HUES6 (cell line): ENCODE measurements around the gene SORCS1.

ENCODE experiments used
- H3K27ac ChIP-seq: 2 replicates; pipeline ENCODE4 v1.7.0; 2013; ENCODE audit warnings: low read depth, mild to moderate bottlenecking, low read length, inconsistent platforms
- H3K27me3 ChIP-seq: 2 replicates; pipeline ENCODE4 v1.6.1; 2013; ENCODE audit warnings: low read length; ENCODE audit not compliant: control insufficient read depth, insufficient read depth
- H3K36me3 ChIP-seq: 2 replicates; pipeline ENCODE4 v1.6.1; 2013; ENCODE audit warnings: low read length; ENCODE audit not compliant: control insufficient read depth, insufficient read depth
- H3K4me1 ChIP-seq: 2 replicates; pipeline ENCODE4 v1.6.1; 2013; ENCODE audit warnings: low read length; ENCODE audit not compliant: control insufficient read depth, insufficient read depth
- H3K4me3 ChIP-seq: 2 replicates; pipeline ENCODE4 v1.5.1; 2013; ENCODE audit warnings: low read depth, low read length
- H3K9ac ChIP-seq: one replicate; pipeline ENCODE4 v1.6.1; 2013; ENCODE audit warnings: mild to moderate bottlenecking, low read length
- H3K9me3 ChIP-seq: 2 replicates; pipeline ENCODE4 v1.6.1; 2013; ENCODE audit warnings: low read depth, low read length; ENCODE audit not compliant: control insufficient read depth, insufficient read depth

Gene SORCS1

GRCh38 chr10:106593876-106594275 is 570.6 kb downstream of the SORCS1 start:
- H3K4me1 ChIP-seq, result no peaks in the 10 kb centered on the region
- no peaks in the 10 kb centered on the region for H3K36me3 ChIP-seq
- H3K27me3 ChIP-seq, result no peaks in the 10 kb centered on the region
- no peak overlapping the region for H3K27ac ChIP-seq
- no peaks in the 10 kb centered on the region for H3K9me3 ChIP-seq
- no peak overlapping the region for H3K9ac ChIP-seq
- no peak overlapping the region for H3K4me3 ChIP-seq

DNA sequence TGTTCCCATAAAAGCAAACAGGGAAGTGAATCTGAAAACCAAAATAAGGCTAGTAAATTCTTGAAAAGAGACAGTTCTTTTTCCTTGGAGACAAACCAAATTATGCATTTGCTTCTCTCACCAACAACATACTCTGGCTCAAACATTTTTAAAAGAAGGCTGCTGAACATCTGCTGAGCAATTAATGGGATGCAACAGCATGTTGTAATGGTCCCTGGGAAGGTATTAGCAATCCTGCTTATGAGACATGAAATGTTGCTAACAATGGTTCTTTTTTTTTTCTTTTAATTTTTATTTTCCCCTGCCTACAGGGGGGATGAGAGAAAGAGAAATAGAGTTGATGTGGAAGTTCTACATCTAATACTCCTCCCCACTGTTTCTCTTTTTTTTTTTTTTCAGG is 572.1 kb downstream of the SORCS1 start:
- H3K4me1 ChIP-seq, result no peaks in the 10 kb centered on the region
- no peak overlapping the region for H3K9ac ChIP-seq

DNA sequence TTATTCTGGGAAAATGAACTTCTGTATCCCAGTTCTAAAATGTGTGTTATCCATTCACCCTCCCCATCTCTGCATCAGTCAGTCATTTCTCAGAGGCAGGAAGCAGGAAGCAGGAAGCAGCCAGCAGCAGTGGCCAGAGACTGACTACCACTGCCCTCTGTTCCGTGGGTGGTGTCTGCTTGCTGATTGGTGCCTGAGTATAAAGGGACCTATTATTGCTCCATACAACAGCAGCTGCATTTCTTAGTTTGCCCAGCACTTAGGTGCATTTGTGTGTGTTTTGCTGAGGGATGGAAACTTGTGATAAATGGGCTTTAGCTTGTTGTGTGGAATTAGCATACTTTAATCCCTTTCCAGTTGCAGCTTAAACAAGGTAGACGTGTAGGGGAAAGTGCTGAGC is 582.2 kb downstream of the SORCS1 start:
- H3K36me3 ChIP-seq, result no peaks in the 10 kb centered on the region
- no peaks in the 10 kb centered on the region for H3K27me3 ChIP-seq
- H3K27ac ChIP-seq, result no peak overlapping the region
- peaks cover 10% of the 10 kb centered on the region for H3K4me1 ChIP-seq
- H3K4me3 ChIP-seq, result no peak overlapping the region
- H3K9ac ChIP-seq, result no peak overlapping the region
- no peaks in the 10 kb centered on the region for H3K9me3 ChIP-seq

More for the DNA sequence above, 572.1 kb downstream of the SORCS1 start:
- Histone ChIP-seq H3K36me3 (no peaks in the 10 kb centered on the region), H3K27ac (no peak overlapping the region), H3K9me3 (no peaks in the 10 kb centered on the region), H3K4me3 (no peak overlapping the region), H3K27me3 (no peaks in the 10 kb centered on the region)

GRCh38 chr10:106577756-106578155 is 586.8 kb downstream of the SORCS1 start:
- peak overlapping the region; percentile 1; the same call in 1 of the 2 replicates for H3K4me3 ChIP-seq

DNA sequence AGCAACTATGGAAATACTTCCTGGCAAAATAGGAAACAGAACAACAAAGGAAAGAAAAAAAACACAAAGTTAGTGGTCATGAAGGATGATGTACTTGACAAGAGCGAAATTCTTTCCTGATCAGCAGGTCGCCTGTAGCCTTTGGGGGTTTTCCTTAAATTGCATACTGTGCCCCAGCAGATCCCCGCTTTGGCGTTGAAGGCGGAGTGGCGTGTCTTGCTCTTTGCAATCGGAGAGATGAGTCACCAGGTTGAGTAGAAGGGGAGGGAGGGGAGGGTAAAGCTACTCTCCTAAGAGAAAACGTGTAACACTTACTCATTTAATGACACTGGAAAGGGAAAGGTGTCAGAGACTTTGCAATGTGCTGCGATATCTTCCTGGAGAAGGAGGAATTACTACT is 587.2 kb downstream of the SORCS1 start:
- H3K4me3 ChIP-seq, result peak overlapping the region; percentile 30; the same call in 1 of the 2 replicates
- H3K27ac ChIP-seq, result no peak overlapping the region
- no peaks in the 10 kb centered on the region for H3K27me3 ChIP-seq
- H3K36me3 ChIP-seq, result no peaks in the 10 kb centered on the region
- H3K4me1 ChIP-seq, result peaks cover 30% of the 10 kb centered on the region
- H3K9me3 ChIP-seq, result no peaks in the 10 kb centered on the region
- H3K9ac ChIP-seq, result no peak overlapping the region

More at GRCh38 chr10:106577756-106578155, 586.8 kb downstream of the SORCS1 start:
- Histone ChIP-seq H3K27ac (no peak overlapping the region), H3K36me3 (no peaks in the 10 kb centered on the region), H3K9ac (no peak overlapping the region), H3K27me3 (no peaks in the 10 kb centered on the region), H3K4me1 (peaks cover 27% of the 10 kb centered on the region), H3K9me3 (no peaks in the 10 kb centered on the region)

GRCh38 chr10:106576534-106576933 is 588.0 kb downstream of the SORCS1 start:
- H3K27me3 ChIP-seq, result no peaks in the 10 kb centered on the region
- no peak overlapping the region for H3K27ac ChIP-seq
- H3K9ac ChIP-seq, result no peak overlapping the region
- H3K9me3 ChIP-seq, result no peaks in the 10 kb centered on the region
- no peaks in the 10 kb centered on the region for H3K36me3 ChIP-seq
- no peak overlapping the region for H3K4me3 ChIP-seq
- H3K4me1 ChIP-seq, result peaks cover 30% of the 10 kb centered on the region

DNA sequence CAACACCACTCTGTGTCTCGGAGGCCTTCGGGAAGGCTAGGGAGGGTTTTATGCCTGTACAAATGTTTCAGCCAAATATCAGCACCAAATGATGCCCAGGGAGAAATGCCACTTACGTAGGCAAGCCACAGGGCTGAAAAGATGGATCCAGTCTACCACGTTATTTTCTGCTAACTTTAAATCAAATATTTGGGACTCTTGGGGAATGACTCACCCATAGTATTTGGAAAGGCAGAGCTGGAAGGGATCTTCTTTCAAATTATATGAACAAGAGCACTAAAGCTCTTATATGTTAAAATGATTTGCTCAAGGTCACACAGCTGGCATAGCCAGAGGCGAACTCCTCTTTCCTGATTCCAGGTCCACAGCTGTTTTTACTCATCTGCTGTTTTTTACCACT is 591.4 kb downstream of the SORCS1 start:
- Histone ChIP-seq H3K9me3 (no peaks in the 10 kb centered on the region), H3K36me3 (no peaks in the 10 kb centered on the region), H3K27me3 (no peaks in the 10 kb centered on the region), H3K27ac (no peak overlapping the region), H3K4me1 (peaks cover 28% of the 10 kb centered on the region), H3K4me3 (no peak overlapping the region), H3K9ac (no peak overlapping the region)

- peaks cover 11% of the 10 kb centered on the region; the same call in 1 of the 2 replicates for H3K4me1 ChIP-seq
Observed at GRCh38 chr10:106571192-106571946, 593.1 kb downstream of the SORCS1 start.

DNA sequence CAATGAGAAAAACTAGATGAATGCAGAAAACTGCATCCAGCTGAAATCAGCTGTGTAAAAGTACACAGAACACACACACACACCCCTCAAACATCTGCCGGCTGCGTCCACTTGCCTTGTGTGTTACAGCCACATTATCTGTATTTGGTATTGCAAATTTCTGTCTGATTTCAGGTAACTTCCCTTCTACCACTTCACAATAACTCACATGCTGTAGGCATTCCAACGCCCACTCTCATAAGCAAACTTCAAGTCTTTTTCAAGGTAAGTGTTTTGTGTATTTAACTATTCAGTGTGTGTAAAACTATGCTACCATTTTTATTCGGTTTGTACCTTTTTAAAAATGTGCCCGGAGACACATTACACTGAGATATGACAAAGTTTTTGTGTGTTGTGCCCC is 594.2 kb downstream of the SORCS1 start:
- Histone ChIP-seq H3K27ac (no peak overlapping the region), H3K9me3 (no peaks in the 10 kb centered on the region), H3K27me3 (no peaks in the 10 kb centered on the region), H3K9ac (no peak overlapping the region), H3K4me3 (no peak overlapping the region), H3K4me1 (peaks cover 8% of the 10 kb centered on the region; the same call in 1 of the 2 replicates), H3K36me3 (no peaks in the 10 kb centered on the region)

More at GRCh38 chr10:106571192-106571946, 593.1 kb downstream of the SORCS1 start:
- Histone ChIP-seq H3K27me3 (no peaks in the 10 kb centered on the region), H3K36me3 (no peaks in the 10 kb centered on the region), H3K9ac (no peak overlapping the region), H3K9me3 (no peaks in the 10 kb centered on the region), H3K4me3 (no peak overlapping the region), H3K27ac (no peak overlapping the region)

DNA sequence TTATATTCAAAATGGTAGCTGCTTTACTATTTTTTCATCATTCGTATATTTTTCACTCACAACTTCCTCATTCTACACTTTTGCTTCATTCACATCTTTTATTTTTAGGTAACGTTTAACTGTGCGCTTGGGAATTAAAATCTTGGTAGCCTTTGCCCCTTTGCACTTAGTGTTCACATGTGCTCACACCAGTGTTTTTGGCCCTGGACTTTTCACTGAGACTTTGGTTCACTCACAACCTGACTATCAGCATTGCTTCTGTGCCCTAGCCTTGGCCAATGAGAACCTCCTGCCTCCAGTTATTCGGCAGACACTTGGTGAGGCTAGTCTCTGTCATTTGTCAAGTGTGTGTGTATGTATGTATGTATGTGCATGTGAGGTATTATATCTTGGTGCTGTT is 596.9 kb downstream of the SORCS1 start:
- no peaks in the 10 kb centered on the region for H3K9me3 ChIP-seq
- no peaks in the 10 kb centered on the region for H3K36me3 ChIP-seq
- H3K27ac ChIP-seq, result no peak overlapping the region
- H3K4me1 ChIP-seq, result peaks cover 2% of the 10 kb centered on the region; the same call in 1 of the 2 replicates
- no peak overlapping the region for H3K4me3 ChIP-seq
- H3K9ac ChIP-seq, result no peak overlapping the region
- H3K27me3 ChIP-seq, result no peaks in the 10 kb centered on the region

DNA sequence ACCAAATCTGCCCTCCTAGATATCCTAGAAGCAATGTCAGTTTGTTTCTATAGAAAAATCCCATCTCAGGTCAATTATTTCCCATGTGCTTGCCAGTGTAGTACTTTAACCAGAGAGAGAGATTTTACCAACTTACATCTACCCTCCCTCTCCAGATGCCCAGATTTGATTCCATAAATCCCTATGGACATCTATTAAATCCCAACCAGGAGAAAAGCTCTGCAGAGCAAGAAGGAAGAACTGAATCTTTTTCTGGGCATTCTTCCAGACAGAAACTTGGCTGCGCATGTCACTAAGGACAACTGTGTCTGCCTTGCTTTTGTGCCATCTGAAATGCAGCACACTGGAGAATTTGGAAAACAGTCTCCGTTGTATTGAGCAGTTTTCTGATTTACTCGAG is 597.6 kb downstream of the SORCS1 start:
- H3K27me3 ChIP-seq, result no peaks in the 10 kb centered on the region
- H3K27ac ChIP-seq, result no peak overlapping the region
- H3K9me3 ChIP-seq, result no peaks in the 10 kb centered on the region
- H3K36me3 ChIP-seq, result no peaks in the 10 kb centered on the region
- no peaks in the 10 kb centered on the region for H3K4me1 ChIP-seq
- H3K9ac ChIP-seq, result no peak overlapping the region
- no peak overlapping the region for H3K4me3 ChIP-seq
